Effector CD4-positive, alpha-beta T cell (primary cell): ENCODE results near the gene PALD1.

ENCODE experiments used
- DNase-seq: peaks from one replicate; pipeline ENCODE4 v3.0.0-alpha.2; 2020

Gene PALD1

DNA sequence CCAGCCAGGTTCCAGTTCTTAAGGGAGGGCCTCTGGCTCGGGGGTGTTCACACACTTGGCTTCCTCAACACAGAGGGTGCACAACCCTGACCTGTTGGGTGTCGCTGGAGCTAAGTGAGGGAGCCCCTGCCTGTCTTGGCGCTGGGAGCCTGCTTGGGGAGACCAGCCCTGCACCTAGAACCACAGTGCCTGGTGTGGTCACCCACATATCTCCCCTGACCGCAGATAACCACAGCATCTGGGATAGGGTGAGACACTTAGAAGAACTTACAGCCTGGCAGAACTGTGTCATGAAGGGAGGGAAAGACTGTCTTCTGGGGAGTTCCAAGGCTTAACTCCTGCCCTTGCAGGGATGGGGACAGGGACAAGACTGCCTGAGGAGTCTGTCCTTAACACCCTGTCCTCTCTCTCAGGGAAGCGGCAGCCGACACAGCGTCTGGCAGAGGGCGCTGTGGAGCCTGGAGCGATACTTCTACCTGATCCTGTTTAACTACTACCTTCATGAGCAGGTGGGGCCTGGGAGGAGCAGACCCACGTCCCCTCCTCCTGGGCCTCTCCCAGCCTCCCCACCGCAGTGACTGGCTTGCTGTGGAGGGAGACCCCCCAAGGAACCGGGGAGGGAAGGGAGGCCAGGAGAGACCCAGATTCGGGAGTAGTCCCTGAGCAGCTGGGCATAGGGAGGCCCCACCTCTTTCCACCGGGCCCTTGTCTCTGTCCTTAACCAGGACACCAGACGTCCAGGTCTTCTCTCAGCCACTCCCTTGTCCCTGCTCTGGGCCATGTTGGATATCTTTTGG, 59.0 kb downstream of the PALD1 start:
- no peak for DNase-seq

DNA sequence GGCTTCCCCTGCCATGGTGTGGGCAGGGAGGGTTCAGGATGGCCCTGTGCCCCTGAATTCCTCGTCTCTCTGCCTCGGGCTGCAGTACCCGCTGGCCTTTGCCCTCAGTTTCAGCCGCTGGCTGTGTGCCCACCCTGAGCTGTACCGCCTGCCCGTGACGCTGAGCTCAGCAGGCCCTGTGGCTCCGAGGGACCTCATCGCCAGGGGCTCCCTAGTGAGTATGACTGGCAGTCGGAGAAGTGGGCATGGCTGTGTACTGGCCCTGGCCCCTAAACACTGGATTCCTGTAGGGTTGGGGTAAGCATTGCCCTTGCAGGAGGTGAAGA, 59.6 kb downstream of the PALD1 start:
- no peak for DNase-seq

DNA sequence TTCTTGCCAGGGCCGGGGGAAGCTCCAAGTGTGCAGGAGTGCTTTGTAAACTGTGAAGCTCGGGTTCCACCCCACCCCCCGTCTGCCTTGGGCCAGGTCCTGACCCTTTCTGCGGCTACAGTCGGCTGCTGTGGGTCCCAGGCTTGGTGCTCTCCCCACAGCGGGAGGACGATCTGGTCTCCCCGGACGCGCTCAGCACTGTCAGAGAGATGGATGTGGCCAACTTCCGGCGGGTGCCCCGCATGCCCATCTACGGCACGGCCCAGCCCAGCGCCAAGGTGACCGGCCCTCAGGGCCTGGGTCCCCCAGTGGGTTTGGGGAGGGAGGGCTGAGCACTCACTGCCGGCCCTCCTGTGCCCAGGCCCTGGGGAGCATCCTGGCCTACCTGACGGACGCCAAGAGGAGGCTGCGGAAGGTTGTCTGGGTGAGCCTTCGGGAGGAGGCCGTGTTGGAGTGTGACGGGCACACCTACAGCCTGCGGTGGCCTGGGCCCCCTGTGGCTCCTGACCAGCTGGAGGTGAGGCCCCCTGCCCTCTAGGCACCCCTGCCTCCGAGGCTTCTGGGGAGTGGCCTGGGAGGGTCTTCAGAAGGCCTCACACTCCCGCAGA, 60.3 kb downstream of the PALD1 start:
- no peak for DNase-seq

DNA sequence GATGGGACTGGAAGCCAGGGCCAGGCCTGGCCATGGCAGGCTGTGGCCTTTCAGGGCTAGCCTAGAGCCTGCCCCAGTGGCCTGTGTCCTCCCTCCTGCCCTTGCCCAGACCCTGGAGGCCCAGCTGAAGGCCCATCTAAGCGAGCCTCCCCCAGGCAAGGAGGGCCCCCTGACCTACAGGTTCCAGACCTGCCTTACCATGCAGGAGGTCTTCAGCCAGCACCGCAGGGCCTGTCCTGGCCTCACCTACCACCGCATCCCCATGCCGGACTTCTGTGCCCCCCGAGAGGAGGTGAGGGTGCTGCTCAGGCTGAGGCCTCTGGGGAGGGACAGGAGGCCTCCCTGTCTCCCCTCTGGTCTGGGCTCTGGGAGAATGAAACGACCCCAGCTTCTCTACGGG, 60.9 kb downstream of the PALD1 start:
- DNase-seq = no peak

DNA sequence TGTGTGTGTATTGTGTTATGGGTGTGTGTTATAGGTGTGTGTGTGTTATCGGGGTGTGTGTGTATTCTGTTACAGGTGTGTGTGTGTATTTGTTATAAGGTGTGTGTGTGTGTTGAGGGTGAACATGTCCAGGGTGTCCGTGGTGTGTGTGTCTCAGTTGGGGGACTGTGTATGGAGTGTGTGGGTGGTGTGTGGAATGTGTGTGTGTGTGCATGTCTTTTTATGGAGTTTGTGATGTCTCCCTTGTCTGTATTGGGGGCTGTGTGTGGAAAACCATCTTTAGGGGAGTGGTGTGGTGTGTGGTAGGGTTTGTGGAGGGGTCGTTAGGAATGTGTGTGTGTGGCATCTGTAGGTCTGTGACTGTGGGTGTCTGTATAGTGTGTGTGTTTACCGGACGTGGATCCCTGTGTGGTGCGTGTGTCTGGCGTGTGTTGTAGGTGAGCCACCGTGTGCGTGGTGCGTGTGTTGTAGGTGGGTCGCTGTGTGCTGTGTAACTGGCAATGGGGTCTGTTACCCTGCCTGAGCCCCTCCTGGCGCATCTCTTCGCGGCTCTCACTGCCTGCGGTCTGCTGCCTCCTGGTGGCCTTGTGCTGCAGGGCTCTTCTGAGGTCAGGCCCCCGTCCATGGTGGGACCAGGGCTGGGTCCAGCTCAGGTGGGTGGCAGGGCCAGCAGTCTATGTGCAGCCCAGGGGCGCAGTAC, 61.7 kb downstream of the PALD1 start:
- no peak for DNase-seq

DNA sequence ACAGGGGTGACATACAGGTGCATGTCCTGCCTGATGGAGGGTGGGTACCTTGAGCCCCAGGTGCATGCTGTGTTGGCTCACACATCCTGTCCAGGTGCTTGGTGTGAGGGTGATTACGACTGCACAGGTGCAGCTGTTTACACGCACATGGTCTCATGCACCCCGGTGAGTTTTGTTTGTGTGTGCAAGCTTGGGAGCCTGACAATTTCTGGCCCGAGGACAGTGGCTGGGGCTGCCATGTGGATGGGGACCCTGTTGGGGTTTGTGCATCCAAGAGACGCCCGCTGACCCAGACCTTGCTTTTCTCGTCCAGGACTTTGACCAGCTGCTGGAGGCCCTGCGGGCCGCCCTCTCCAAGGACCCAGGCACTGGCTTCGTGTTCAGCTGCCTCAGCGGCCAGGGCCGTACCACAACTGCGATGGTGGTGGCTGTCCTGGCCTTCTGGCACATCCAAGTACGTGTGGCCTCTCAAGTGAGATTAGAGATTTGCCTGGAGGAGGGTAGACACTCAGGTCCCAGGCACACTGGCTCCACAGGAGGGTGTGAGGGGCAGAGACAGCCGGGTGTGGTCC, 62.3 kb downstream of the PALD1 start:
- DNase-seq = no peak

DNA sequence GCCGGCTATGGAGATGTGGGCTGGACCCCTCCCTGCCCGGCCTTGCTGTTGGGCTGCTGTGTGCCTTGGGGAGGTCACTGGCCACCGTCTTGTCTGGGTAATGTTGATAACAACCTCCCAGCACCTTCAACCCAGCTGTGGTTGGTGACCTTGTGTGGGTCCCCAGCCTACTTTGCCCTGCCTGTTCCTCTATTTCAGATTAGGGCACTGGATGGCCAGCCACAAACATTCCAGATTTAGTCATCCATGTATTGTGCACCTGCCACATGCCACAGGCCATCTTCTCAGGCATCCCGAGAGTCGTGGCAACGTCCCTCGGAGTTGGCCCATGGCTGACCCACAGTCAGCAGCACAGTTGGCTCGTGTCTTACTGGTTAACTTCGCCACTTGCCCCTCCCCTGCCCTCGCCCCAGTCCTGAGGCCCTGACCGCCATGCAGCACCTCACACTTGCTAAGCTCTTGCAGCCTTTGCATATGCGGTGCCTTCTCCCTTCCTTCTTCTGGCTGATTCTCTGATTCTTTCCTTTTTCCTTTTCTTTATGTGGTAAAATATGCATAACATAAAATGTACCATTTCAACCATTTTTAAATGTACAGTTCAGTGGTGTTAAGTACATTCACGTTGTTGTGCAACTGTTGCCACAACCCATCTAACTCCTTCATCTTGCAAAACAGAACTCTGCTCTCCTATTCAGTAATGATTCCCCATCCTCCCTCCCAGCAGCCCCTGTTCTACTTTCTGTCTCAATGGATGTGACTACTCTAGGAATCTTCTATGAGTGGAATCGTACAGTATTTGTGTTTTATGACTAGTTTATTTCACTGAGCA, 63.4 kb downstream of the PALD1 start:
- DNase-seq = no peak

DNA sequence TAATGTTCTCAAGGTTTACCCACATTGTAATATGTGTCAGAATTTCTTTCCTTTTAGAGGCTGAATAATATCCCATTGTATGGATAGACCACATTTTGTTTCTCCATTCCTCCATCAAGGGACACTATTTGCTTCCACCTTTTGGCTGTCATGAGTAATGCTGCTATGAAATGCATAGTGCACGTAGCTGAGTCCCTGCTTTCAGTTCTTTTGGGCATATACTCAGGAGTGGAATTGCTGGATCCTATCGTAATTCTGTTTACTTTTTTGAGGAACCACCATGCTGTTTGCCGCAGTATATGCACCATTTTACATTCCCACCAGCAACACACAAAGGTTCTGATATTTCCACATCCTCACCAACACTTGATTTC, 64.0 kb downstream of the PALD1 start:
- DNase-seq = no peak

DNA sequence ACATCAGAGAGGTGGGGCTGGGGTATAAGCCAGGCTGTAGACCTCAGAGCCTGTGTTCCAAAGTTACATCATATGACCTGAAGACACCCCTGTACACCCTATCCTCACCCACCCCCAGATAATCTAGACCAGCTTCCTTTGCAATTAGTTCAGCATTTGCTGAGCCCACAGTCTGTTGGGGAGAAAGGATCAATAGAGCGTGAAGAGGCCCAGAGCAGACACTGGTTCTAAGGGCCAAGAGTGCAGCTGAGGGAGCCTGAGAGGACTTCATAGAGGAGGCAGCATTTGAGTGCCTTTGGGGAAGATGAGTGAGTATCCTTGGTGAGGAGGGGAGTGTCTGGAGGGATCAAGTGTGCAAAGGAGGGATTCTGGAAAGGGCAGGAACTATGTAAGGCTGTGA, 65.3 kb downstream of the PALD1 start:
- no peak for DNase-seq

DNA sequence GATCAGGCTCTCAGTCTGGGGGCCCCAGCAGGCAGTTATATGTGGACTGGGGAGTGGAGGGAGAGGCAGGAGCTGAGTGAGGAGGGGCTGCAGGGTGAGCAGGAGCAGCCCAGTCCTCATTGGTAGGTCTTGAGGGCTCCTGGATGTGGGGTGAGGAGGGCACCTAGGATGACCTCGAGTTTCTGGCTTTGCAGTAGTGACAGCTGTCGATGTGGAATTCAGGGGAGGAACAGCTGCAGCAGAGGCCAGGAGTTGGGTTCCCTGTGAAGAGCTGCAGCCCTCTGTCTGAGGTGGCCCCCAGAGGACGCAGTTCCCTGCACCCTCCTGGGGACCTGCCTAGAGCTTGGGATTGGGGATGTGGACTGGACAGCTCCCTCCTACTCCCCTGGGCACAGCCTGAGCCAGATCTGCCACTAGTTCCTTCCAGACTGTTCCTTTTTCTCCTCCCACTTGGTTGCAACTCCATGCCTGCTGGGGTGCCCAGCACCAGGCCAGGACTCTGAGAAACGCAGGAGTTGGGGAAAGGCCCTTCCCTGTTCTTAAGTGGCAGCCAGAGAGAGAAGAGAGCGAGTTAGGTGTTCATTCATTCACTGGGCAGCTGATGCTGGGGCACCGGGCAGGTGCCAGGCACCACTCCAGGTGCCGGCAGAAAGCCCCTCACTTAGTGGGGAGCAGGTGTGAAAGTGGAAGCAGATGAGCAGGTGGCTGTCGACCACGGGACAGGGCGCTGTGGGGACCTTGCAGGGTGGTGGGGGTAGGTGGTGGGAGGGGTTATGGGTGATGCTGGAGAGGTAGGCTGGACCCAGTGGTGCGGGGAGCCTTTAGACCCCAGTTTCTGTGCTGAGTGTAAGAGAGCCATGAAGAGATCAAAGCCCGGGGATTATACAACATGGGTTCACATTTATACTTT, 66.1 kb downstream of the PALD1 start:
- DNase-seq = no peak

DNA sequence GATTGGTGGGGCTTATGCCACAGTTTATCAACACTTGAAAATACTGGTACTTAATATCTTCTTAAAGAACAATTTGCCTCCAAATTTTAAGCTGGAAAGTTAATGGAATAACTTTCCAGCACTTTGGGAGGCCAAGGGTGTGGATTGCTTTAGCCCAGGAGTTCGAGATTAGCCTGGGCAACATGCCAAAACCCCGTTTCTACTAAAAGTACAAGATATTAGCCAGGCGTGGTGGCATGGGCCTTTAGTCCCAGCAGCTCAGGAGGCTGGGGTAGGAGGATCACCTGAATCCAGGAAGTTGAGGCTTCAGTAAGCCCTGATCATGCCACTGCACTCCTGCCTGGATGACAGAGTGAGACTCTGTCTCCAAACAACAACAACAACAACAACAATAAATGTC, 68.0 kb downstream of the PALD1 start:
- DNase-seq = no peak

DNA sequence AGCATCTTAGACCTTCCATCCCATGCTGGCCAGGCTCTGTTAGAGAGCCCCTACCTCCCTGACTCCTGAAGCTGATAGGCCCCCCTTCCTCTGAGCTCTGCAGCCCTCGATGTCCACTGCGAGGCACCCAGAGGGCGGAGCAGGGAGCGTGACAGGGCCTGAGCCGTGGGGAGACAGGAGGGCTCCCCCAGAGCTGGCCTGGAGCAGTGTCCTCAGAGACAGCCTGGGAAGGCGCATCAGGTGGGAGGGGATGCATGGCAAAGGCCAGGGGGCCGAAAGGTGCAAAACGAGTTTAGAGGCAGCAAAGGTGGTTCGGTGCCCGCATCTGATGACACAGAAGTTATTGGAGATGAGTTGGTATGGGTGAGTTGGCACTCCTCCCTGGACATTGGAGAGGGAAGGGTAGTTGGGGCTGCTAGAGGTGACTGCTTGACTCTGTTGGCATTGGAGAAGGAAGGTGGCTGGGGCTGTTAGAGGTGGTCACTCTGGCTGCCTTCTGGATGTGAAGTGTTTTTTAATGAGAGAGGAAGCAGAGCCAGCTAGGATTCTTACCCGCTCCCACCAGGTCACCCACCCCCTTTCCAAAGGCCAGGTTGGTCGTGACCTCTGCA, 70.9 kb downstream of the PALD1 start:
- no peak for DNase-seq

DNA sequence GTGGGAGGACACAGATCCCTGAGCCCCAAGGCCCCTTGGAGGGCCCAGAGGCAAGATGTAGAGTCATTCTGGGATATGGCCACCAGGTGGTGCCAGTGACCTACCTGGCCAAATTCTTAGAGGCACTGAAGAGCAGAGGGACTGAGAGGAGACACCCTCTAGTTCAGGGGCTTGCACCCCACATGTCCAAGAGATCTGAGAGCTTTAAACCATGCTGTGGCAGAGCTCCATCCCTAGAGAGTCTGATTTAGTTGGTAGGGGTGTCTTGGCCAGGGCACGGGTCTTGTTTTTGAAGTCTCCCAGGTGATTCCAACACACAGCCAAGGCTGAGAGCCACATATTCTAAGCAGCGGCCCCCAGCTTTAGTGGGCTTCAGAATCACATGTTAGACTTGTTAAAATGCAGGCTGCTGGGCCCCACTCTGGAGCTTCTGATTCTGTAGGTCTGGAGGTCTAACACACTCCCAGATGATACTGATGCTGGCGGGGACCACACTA, 71.4 kb downstream of the PALD1 start:
- DNase-seq = peak; percentile 65

DNA sequence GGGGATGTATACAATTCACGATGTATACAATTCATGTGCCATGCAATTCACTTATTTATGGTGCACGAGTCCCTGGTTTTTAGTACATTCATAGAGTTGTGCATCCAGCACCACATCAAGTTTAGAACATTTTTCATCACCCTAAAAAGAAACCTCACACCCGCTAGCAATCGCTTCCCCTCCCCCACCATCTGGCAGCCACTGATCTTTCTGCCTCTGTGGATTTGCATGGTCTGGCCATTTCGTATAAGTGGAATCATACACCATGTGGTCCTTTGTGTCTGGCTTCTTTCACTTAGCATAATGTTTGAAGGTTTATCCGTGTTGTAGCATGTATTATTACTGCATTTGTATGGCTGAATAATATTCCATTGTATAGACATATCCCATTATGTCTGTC, 71.9 kb downstream of the PALD1 start:
- DNase-seq = no peak

DNA sequence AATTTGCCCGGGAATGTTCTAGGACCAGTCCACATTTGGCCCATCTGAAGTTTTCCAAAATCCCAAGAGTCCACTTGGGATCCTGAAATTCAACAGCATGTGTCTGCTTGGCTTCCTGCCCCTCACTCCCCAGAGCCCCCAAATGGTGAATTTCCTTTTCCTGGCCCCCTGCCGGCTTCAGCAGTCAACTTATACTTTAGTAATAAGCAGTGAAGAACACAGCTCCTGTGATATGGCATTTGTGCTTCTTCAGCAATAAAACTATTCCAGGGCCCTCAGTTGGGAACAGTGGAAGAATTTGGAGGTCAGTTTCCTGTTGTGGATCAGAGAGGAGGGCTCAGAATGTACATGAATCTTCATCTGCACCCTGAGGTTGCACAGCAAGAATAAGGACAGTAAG, 72.9 kb downstream of the PALD1 start:
- DNase-seq = no peak

DNA sequence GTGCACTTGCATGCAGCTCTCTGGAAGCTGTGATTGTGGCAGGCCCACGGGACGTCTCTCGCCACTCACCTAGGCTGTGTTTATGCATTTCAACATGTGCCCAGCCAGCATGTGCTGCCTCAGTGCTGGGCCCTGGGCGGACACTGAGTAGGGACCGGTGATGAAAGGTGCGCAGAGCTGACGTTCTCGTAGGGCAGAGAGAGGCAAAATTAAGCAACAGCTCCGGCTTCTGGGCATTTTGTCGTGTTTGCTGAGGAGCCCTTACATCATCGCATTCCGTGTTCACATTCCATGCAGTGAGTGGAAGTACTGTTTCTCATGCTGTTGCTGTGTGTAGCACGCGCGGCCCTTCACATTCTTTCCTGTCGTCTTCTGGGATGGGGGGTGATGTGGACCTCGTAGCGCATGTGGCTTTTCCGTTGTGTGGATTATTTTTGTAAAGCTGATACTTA, 73.4 kb downstream of the PALD1 start:
- DNase-seq = no peak

DNA sequence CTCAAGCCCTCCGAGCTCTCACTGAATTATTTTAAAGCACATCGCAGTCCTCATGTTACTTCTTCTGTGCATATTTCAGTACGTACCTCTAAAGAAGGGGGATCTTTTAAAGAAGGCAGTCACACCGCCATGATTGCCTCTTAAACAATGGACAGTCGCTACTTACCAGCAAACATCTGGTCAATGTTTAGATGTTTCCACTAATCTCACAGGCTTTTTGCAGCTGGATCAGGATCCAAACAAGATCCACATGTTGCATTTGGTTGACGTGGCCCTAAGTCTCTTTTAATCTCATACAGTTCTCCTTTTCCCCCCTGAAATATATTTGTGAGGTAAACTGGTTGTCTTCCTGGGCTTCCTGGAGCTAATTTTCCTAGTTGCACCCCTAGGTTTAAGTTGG, 74.0 kb downstream of the PALD1 start:
- no peak for DNase-seq

DNA sequence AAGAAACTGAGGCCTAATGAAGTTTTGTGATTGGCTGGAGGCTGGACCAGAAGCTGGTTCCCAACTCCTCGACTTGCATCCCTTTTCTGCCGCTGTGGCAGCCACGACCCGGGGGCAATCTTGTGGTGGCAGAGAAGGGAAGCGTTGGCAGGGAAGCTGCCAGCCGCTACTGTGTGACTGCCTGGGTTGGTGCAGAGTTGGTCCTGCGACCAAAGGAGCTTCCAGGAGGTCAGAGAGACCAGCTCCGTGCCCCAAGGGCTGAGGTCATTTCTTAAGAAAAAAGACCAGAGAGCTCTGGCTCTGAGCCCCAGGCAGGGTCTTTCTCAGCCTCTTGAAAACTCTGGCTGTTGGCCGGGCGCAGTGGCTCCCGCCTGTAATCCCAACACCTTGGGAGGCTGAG, 76.8 kb downstream of the PALD1 start:
- DNase-seq = no peak

DNA sequence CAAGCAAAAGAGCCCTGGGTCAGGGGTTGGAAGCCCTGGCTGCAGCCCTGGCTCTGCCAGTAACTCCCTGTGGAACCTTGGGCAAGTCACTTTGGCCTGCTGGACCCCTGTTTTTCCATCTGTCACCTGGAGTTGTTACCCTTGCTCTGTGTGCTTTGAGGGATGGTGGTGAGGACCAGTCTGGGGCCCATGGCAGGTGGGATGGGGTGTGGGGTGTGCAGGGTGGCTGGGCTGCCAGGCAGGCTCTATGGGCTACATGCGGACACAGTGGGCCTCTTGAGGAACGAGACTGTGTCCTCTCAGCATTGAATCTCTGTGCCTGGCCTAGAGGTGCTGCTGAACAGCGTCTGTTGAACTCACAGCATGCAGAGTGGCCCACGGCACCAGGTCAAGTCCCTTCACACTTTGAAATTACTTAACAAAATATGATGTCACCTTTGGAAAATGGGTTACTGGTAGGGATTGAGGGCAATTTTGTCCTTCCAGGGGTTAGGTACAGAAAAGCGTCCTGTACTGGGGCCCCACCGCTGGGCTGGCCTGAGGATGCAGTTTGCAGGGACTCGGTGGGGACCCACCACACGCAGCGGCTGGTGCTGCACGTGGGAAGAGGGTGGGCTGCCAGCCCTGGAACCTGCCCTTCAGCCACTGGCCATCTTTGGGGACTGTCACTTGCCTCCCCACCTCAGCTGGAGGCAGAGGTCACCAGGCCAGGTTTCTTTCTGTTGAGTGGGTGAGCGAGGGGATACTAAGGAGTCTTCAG, 78.7 kb downstream of the PALD1 start:
- no peak for DNase-seq

DNA sequence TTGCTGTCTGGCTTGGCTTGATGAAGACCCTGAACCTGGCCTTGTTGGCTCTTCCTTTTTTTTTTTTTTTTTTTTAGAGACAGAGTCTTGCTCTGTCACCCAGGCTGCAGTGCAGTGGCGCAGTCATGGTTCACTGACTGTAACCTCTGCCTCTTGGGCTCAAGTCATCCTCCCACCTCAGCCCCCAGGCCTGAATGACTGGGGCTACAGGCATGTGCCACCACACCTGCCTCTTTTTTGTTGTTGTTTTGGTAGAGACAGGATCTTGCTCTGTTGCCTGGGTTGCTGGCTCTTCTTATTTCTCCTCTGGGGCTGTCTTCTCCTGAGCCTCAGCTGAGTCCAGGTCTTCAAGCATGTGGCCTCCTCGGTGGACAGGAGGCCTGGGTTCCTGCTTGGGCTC, 79.3 kb downstream of the PALD1 start:
- DNase-seq = no peak

DNA sequence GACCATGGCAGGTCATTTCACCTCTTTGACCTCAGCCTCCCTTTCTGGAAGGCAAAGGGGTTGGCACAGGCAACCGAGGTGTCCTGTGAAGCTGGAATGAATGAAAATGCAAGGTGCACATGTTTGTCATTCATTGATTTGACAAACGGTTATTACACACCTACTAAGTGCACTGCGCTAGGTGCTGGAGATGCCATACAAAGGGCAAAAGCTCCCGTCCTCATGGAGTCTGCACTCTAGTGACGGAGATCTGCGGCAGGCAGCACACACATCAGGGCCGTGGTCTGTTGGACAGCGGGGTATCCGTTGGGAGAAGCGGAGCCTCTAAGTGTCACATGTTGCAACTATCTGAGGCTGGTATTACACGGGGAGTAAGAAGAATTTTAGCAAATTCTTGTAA, 79.7 kb downstream of the PALD1 start:
- no peak for DNase-seq
